Panc1 (cell line): Measurements from ENCODE around the gene DPM3. TPM values are rescaled to one million over a fixed set of nuclear protein-coding genes. Genes with fewer than 3 reads are reported as not detected.

Source experiments
- ATAC-seq: fragments of 200-7000 bp; cut with Tn5 transposase; 2 replicates; pipeline ENCODE4 v1.9.1; 2020; ENCODE audit warnings: mild to moderate bottlenecking, moderate library complexity
- BruUV-seq: library from RNA; stranded (reverse); fragments of 400-500 nt; replicated peaks from 2 replicates; lab custom pipeline; 2021; lab: Mats Ljungman, UMichigan
- CTCF ChIA-PET: fragments of 300-600 bp; sonication (Branson Sonifier 250); formaldehyde crosslinking; loops from one replicate; lab custom pipeline; 2022; ENCODE audit warnings: antibody characterized with exemption; lab: Charles Lee
- POLR2A ChIA-PET: fragments of 300-600 bp; sonication (Branson Sonifier 250); formaldehyde crosslinking; loops from one replicate; lab custom pipeline; 2022; ENCODE audit warnings: antibody characterized with exemption; lab: Charles Lee
- DNase-seq: peaks from one replicate; pipeline ENCODE4 v3.0.0-alpha.2; 2010; ENCODE audit warnings: low read depth, low spot score
- H3K27ac ChIP-seq: 2 replicates; pipeline ENCODE4 v1.5.1; 2011; ENCODE audit warnings: mild to moderate bottlenecking, low read length, inconsistent platforms
- H3K27me3 ChIP-seq: fragments of 200-500 bp; sonication (Bioruptor generic); 2 replicates; pipeline ENCODE4 v1.6.0; 2014; ENCODE audit warnings: low read length, inconsistent platforms; ENCODE audit not compliant: control insufficient read depth, insufficient read depth
- H3K36me3 ChIP-seq: fragments of 200-500 bp; sonication (Bioruptor generic); 2 replicates; pipeline ENCODE4 v1.5.1; 2014; ENCODE audit warnings: inconsistent platforms, mild to moderate bottlenecking, low read length, moderate library complexity; ENCODE audit not compliant: control insufficient read depth, insufficient read depth
- H3K4me1 ChIP-seq: 2 replicates; pipeline ENCODE4 v1.5.1; 2011; ENCODE audit warnings: inconsistent platforms, mild to moderate bottlenecking, low read length, moderate library complexity; ENCODE audit not compliant: control insufficient read depth, insufficient read depth
- H3K4me3 ChIP-seq, 2 experiments: 2 replicates each; pipeline ENCODE4 v1.5.1; 2011 to 2012; ENCODE audit warnings: low read depth in 2 of 2, low read length in 2 of 2, mild to moderate bottlenecking in 2 of 2, inconsistent platforms in 1 of 2, moderate library complexity in 1 of 2
- H3K9me3 ChIP-seq: fragments of 200-500 bp; sonication (Bioruptor generic); 2 replicates; pipeline ENCODE4 v1.5.1; 2014; ENCODE audit warnings: low read depth, mild to moderate bottlenecking, inconsistent platforms, low read length, moderate library complexity; ENCODE audit not compliant: control insufficient read depth, insufficient read depth
- POLR2AphosphoS5 ChIP-seq: IDR thresholded peaks from 2 replicates; pipeline ENCODE4 v1.6.1; 2012; ENCODE audit warnings: mild to moderate bottlenecking, low read depth, low read length, moderate library complexity
- REST ChIP-seq, 2 experiments: IDR thresholded peaks; 2 replicates each; pipeline ENCODE4 v1.6.1; 2011 to 2012; ENCODE audit warnings: low read depth in 2 of 2, control low read depth in 1 of 2, low read length in 1 of 2, mild to moderate bottlenecking in 1 of 2, moderate library complexity in 1 of 2; ENCODE audit not compliant: insufficient read depth in 1 of 2
- SIN3A ChIP-seq: IDR thresholded peaks from 2 replicates; pipeline ENCODE4 v1.6.1; 2012; ENCODE audit warnings: low read depth, mild to moderate bottlenecking, low read length, moderate library complexity, borderline replicate concordance; ENCODE audit not compliant: insufficient read depth
- TCF7L2 ChIP-seq: IDR thresholded peaks from 2 replicates; pipeline ENCODE4 v1.6.1; 2011; ENCODE audit warnings: mild to moderate bottlenecking, low read depth, low read length, inconsistent platforms
- in situ Hi-C: cut with HindIII; loops from 2 replicates; pipeline ENCODE4 v1.10.0; 2016; ENCODE audit warnings: low sequenced_read_pairs, low pct_unique_long_range_greater_than_20kb
- intact Hi-C: fragments of 100-400 bp; cut with micrococcal nuclease; formaldehyde crosslinking; loops from one replicate; pipeline ENCODE4 v1.10.0; 2022; ENCODE audit not compliant: unreplicated experiment
- total RNA-seq: library from RNA; stranded (reverse); gene quantifications from one replicate; pipeline ENCODE4 v1.2.1, GENCODE V29; 2021; ENCODE audit not compliant: unreplicated experiment
- TF ChIP-seq, protein P1 (sequence below): fragments of 450-650 bp; IDR thresholded peaks from 2 replicates; pipeline ENCODE4 v1.5.1; 2017; ENCODE audit warnings: mild to moderate bottlenecking

Gene DPM3
- total RNA-seq, 1 experiment from 2014 or later, result 66.0 TPM

DNA sequence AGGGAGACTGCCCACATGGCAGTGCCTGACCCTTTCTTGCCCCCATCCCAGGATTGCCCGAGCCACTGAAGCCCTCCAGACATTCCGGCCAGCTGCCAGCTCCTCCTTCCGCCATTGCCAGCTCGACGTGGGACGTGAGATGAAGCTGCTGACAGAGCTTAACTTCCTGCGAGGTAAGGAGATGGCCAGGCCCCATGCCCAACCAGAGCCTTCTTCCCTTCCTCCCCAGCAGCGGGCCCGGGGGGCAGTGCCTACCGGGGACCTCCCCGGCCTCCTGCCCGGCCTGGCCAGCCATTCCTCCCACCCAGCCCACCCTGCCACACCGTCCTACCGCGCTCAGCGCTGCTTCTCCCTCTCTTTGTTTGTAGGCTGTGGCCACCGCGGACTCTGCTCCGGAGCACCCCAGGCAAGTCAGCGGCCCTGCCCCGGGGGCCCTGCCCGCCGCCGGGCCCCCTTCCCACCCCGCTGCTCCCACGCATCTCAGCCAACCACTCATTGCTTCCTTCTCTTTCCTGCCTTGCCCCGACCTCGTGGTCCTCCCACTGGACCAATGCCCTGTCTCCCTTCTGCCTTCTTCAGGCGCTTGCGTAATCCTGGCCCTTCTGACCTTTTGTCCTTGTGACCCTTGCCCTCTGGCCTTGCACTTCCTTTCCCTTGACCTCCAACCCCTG lies 38.2 kb upstream of the DPM3 start:
- Histone ChIP-seq H3K36me3 (no peaks in the 10 kb centered on the region), H3K4me3 (no peak overlapping the region), H3K27me3 (no peaks in the 10 kb centered on the region), H3K27ac (no peak overlapping the region), H3K4me1 (peaks cover 12% of the 10 kb centered on the region), H3K9me3 (no peaks in the 10 kb centered on the region)
- no peak for DNase-seq
- CTCF ChIA-PET, result interaction anchor here (1.0 kb wide), 1 partner anchor 15 kb away, joined by 5 read pairs; no protein-coding TSS in a partner anchor
- intact Hi-C loops, result no loop called here
- POLR2A ChIA-PET, result no interaction called here
- in situ Hi-C loops, result no loop called here
- no TSS peak for BruUV-seq
- no peak for ATAC-seq
- no peak for TF ChIP-seq SIN3A
- TF ChIP-seq, protein P1, sequence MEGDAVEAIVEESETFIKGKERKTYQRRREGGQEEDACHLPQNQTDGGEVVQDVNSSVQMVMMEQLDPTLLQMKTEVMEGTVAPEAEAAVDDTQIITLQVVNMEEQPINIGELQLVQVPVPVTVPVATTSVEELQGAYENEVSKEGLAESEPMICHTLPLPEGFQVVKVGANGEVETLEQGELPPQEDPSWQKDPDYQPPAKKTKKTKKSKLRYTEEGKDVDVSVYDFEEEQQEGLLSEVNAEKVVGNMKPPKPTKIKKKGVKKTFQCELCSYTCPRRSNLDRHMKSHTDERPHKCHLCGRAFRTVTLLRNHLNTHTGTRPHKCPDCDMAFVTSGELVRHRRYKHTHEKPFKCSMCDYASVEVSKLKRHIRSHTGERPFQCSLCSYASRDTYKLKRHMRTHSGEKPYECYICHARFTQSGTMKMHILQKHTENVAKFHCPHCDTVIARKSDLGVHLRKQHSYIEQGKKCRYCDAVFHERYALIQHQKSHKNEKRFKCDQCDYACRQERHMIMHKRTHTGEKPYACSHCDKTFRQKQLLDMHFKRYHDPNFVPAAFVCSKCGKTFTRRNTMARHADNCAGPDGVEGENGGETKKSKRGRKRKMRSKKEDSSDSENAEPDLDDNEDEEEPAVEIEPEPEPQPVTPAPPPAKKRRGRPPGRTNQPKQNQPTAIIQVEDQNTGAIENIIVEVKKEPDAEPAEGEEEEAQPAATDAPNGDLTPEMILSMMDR, result no peak
- no peak for TF ChIP-seq TCF7L2
- TF ChIP-seq REST (IDR thresholded peaks at IDR 0.05; ENCODE audit: insufficient read depth in 1 of 2, low read depth in 2 of 2, low read length in 1 of 2), result no peak
- TF ChIP-seq POLR2AphosphoS5, result no peak

- no peak for ATAC-seq
- H3K36me3 ChIP-seq, result no peaks in the 10 kb centered on the region; the same call in 1 of the 2 replicates
Measured at GRCh38 chr1:155177918-155178281, 37.6 kb upstream of the DPM3 start.

More at GRCh38 chr1:155177918-155178281, 37.6 kb upstream of the DPM3 start:
- ChIA-PET POLR2A (no interaction called here), CTCF (interaction anchor here (0.5 to 1.0 kb wide), 3 partner anchors 10 to 17 kb away, joined by 5 read pairs; no protein-coding TSS in a partner anchor)
- in situ Hi-C loops, result no loop called here
- BruUV-seq, result no TSS peak
- H3K9me3 ChIP-seq, result no peaks in the 10 kb centered on the region
- TF ChIP-seq REST (IDR thresholded peaks at IDR 0.05; ENCODE audit: insufficient read depth in 1 of 2, low read depth in 2 of 2, low read length in 1 of 2) (no peak), SIN3A (no peak)
- H3K27ac ChIP-seq, result no peak overlapping the region
- intact Hi-C loops, result no loop called here
- peaks cover 15% of the 10 kb centered on the region for H3K4me1 ChIP-seq
- H3K4me3 ChIP-seq, result no peak overlapping the region
- DNase-seq, result no peak
- H3K27me3 ChIP-seq, result no peaks in the 10 kb centered on the region
